ENCODE measurements around the gene RNU6-9.
"Not testable (repeated sequence)": the region's sequence is repeated elsewhere in the genome, so short reads cannot be mapped to it uniquely, and the experiment has no call there.

Gene RNU6-9

DNA sequence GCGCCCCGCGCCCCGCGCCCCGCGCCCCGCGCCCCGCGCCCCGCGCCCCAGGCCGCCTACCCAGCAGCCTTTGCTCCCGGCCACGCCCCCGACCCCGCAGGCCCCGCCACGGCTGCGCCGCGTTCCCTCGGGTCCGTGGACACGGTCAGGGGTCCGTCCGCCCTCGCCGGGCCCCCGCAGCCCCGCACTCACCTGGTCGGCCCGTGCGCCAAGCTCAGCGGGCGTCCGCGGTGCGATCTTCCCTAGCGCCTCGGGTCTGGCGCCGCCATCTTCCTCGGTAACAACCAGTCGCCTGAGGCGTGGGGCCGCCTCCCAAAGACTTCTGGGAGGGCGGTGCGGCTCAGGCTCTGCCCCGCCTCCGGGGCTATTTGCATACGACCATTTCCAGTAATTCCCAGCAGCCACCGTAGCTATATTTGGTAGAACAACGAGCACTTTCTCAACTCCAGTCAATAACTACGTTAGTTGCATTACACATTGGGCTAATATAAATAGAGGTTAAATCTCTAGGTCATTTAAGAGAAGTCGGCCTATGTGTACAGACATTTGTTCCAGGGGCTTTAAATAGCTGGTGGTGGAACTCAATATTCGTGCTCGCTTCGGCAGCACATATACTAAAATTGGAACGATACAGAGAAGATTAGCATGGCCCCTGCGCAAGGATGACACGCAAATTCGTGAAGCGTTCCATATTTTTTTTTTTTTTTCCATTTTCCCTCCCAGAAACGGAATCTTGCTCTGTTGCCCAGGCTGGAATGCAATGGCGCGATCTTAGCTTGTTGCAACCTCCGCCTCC, at the start of gene RNU6-9, which contains the start of gene MED16:
RNU6-9 (plus strand) TSS at position 591 of the 796 bp plus-strand sequence.
MED16 (minus strand) TSS at position 294 of the 796 bp plus-strand sequence. CDS start 2,056 bp downstream, outside the sequence.
- peak; percentile 28 to 96 (median 82) for DNase-seq

GRCh38 chr19:843836-844545, 49.3 kb upstream of the RNU6-9 start:
- DNase-seq = no peak

DNA sequence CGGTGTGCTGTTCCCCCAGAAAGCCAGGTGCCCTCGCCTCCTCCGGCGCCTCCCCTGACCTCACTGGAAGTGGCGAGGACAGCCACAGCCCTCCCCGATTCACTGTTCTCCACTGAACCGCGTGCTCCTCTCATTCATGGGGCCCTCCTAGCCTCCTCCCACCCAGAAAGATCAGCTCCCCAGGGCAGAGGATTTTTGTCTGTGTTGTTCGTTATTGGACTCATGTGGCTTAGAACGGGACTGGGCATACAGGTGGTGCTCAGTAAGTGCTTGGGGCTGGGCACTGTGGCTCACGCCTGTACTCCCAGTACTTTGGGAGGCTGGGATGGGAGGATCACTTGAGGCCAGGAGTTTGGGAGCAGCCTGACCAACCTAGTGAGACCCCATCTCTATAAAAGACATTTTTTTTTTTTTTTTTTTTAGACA, 48.7 kb upstream of the RNU6-9 start:
- no peak for DNase-seq

- no peak for DNase-seq
Measured at GRCh38 chr19:845707-846521, 47.4 kb upstream of the RNU6-9 start.

DNA sequence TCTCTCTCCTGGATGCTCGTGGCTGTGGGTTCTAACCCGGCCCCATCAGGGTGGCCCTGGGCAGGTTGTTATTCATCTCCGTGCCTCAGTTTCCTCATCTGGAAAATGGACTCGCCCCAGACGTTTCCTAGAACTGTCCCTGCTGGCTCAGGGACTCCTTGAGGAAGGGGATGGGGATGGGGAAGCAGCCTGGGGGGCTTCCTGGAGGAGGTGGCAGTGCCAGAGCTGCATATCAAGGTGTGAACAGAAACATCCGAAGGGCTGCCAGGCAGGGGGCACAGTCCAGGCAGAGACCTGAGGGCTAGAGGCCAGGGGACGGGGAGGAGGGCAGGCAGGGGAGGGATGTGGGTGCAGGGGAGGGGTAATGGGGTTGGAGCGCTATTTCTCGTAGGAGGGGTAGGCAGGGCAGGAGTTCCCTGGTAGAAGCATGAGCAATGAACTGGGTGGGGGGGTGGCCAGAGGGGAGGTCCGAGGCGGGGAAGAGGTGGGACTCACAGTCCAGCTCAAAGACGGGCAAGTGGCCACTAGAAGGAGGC, 44.8 kb upstream of the RNU6-9 start:
- DNase-seq = no peak

- DNase-seq = not testable (repeated sequence)
Measured at GRCh38 chr19:849195-849594, 44.1 kb upstream of the RNU6-9 start.

DNA sequence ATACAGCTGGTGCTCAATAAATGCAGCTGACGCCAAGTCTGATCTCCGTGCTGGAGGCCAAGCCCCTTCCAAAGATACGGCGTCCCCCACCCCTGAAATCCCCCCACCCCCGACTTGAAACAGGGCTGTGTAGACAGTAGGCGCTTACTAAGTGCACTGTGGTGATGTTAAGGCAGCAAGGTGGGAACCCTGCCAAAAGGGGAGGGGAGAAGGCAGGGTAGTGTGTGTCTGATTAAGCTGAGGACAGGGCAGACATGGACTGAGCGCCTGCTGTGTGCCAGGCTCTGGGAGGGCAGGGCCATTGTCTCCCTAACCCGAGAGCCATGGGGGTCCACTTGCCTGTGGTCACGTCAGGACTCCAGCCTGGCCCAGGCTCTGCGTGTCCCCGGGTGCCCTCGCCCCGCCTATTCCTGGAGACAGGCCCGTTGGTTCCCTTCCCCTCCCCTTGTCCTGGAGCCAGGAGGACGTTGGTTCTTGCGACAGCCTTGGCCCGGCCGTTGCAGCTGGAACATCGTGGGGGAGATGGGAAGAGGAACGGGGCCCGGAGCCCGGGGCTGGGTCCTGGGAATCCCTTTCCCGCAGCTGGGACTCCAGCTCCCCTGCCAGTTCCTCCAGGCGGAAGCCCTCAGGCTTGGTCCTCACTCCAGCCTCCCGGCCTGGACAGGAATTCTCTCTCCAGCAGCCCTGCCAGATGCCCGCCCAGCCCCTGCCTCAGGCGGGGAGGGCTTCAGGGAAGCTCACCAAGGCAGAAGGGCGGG, 42.9 kb upstream of the RNU6-9 start:
- DNase-seq = peak in 8 of 14 donors; percentile 9 to 80 (median 32)

DNA sequence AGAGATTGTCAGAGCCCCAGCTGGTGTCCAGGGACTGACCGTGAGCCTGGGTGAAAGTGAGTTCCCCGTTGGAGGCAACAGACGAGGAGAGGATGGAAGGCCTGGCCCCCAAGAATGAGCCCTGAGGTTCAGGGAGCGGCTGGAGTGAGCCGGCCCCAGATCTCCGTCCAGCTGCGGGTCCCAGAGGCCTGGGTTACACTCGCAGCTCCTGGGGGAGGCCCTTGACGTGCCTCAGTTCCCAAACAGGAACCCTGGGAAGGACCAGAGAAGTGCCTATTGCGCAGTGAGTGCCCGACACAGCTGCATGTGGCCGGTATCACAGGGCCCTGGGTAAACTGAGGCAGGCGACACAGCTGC, 42.3 kb upstream of the RNU6-9 start:
- no peak for DNase-seq

DNA sequence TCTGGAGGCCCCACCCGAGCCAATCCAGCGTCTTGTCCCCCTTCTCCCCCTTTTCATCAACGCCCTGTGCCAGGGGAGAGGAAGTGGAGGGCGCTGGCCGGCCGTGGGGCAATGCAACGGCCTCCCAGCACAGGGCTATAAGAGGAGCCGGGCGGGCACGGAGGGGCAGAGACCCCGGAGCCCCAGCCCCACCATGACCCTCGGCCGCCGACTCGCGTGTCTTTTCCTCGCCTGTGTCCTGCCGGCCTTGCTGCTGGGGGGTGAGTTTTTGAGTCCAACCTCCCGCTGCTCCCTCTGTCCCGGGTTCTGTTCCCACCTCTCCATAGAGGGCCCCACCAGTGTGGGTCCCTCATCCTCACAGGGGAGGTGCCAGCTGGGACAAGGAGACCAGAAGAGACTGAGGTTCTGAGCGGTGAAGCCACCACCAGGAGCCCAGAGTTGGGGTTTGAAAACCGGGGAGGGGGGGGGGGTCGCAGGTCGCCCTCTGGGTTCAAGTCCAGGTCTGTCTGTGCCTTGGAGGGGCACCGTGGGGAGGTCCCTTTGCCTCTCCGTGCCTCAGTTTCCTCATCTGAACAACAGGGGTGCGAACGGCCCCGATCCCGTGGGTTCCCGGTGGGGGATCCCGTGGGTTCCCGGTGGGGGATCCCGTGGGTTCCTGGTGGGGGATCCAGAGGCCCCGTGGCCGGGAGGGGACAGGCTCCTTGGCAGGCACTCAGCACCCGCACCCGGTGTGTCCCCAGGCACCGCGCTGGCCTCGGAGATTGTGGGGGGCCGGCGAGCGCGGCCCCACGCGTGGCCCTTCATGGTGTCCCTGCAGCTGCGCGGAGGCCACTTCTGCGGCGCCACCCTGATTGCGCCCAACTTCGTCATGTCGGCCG, 40.9 kb upstream of the RNU6-9 start, which contains the start of gene ELANE:
ELANE (plus strand) TSS at position 168 of the 878 bp plus-strand sequence; CDS start at position 194, 26 bp downstream.
- no peak for DNase-seq

DNA sequence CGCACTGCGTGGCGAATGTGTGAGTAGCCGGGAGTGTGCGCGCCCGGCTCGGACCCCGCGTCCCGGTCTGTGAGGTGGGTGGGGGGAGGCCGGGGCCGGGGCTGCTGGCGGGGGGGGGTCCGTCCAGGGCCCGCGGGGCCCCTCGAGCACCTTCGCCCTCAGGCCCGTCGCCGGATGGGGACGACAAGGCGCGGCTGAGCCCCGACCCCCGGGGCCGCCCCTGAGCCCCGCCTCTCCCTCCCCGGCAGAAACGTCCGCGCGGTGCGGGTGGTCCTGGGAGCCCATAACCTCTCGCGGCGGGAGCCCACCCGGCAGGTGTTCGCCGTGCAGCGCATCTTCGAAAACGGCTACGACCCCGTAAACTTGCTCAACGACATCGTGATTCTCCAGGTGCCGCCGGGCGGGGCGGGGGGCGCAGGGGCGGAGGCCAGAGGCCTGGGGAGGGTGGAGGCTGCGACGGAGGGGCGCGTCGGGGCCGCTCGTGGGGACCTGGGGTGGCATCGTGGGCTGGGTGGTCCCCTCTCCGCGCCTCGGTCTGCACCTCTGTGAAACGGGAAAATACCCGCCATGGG, 40.2 kb upstream of the RNU6-9 start:
- no peak for DNase-seq

- not testable (repeated sequence) for DNase-seq
Measured at GRCh38 chr19:853614-854220, 39.6 kb upstream of the RNU6-9 start.

DNA sequence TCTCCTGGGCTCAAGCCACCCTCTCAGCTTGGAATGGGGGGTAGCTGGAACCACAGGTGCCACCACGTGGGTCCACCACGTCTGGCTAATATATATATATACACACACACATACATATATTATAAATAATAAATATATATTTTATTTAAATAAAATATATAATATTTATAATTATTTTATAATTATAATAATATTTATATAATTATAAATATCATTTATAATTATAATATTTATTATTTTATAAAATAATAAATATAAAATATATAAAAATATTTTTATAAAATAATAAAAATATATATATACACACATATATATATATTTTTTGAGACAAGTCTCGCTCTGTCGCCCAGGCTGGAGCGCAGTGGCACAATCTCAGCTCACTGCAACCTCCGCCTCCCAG, 38.7 kb upstream of the RNU6-9 start:
- DNase-seq = no peak

GRCh38 chr19:855142-855541, 38.1 kb upstream of the RNU6-9 start:
- DNase-seq = no peak

- DNase-seq = no peak
Measured at GRCh38 chr19:855566-856120, 37.6 kb upstream of the RNU6-9 start.

DNA sequence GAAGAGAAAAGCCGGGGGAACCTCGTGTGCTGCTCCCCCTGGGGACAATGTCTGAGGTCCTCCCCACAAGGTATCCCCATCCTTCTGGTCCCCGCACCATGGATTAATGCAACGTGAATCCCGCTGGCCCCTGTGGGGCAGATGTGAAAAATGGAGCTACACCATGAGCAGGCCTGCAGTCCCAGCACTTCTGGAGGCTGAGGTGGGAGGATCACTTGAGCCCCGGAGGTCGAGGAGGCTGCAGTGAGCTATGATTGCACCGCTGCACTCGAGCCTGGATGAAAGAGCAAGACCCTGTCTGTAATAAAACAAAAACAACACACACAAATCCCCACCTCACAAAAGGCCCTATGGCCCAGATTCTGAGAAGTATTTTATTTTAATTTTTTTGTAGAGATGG, 35.0 kb upstream of the RNU6-9 start:
- DNase-seq = no peak

GRCh38 chr19:858868-859843, 34.1 kb upstream of the RNU6-9 start, which contains the start of gene CFD:
CFD (plus strand) TSS chr19:859664; CDS start chr19:859690, 26 bp downstream.
- peak in 6 of 14 donors; percentile 8 to 39 (median 22) for DNase-seq

DNA sequence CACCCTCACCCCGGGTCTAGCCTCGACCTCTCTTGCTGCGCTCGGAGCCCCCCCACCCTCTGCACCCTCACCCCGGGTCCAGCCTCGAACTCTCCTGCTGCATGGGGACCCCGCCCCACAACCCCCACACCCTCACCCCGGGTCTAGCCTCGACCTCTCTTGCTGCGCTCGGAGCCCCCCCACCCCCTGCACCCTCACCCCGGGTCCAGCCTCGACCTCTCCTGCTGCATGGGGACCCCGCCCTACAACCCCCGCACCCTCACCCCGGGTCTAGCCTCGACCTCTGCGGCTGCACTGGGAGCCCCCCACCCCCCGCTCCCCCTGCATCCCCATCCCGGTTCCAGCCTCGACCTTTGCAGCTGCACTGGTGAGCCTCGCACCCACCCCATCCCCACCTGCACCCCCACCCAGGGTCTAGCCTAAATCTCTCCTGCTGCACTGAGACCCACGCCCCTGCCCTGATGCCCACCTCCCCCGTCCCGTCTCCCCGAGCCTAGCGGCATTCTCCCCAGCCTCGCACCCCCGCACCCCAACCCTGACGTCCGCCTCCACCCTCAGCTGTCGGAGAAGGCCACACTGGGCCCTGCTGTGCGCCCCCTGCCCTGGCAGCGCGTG, 32.0 kb upstream of the RNU6-9 start:
- no peak for DNase-seq
